HG03442 (cell line): Measurements from ENCODE around the gene SLC46A3.
"Not testable (repeated sequence)": the region's sequence is repeated elsewhere in the genome, so short reads cannot be mapped to it uniquely, and the experiment has no call there.

ENCODE experiments used
- ATAC-seq: cut with Tn5 transposase; IDR thresholded peaks from one replicate; pipeline ENCODE4 v1.9.1; 2021; ENCODE audit warnings: mild to moderate bottlenecking, moderate library complexity; ENCODE audit not compliant: unreplicated experiment

Gene SLC46A3

DNA sequence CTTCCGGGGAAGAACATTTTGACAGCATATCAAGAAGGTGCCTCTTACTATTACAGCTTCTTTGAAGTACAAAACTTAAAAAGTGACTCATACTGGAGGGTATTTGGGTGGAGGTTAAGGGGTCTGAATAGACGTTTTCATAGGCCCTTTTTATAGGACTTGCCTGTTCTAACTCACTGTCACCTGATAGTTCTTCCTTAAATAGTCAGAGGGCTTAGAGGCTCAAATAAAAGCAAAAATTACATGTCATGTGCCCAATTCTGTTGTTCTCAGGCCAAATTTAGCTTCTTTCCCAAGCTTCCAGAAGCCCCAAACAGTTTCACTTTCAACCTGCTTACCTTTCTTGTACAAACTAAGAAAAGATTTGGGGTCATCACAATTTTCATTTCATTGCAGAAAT lies 16.1 kb upstream of the SLC46A3 start:
- no peak for ATAC-seq

DNA sequence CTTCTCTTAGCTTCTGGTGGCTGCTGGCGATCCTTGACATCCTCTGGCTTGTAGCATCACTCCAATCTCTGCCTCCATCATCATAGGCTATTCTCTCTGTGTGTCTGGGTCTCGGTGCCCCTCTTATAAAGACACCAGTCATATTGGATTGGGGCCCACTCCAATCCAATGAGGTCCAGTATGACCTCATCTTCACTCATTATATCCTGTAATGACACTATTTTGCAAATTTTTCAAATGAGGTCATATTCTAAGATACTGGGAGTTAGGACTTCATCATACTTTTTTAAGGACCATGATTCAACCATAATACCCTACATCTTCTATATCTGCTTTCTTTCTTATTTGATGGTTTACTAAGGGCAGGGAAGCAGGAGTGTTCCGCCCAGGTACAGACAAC lies 12.0 kb upstream of the SLC46A3 start:
- ATAC-seq: no peak

DNA sequence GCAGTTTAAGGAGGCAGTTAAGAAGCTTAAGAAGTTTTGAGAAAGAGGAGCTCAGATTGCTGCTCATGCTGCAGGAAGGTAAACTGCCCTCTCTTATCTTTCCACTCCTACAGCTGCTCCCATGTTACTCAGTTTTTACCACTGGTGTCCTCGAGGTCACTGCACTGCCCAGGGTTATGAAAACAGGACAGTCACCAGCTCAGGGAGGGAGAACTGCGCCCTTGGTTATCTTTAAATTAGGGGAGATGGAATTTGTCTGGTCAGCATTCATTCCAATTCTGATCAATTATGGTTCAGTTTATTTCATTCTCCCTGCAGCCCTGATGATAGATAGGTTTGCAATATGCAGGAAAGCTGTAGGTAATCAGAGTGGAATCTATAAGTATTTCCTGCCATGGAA lies 10.8 kb upstream of the SLC46A3 start:
- no peak for ATAC-seq

DNA sequence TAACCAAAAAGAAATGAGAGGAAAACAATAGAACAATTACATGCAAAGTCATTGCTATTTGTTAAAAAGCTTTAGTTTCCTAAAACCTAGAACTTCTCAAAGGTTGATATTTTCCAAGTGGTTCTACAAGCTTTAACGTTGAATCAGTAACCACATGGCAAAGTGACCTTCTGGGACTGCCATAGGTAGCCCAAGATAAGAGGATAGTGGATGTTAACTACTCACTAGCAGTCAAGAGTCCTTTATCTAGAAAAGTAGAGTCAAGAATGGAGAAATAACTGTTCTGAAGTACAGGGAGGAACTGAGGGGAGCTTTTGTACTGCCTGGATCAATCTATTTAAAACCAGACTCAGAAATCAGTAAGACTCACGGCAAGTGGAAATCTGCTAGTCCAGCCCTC lies 9.9 kb upstream of the SLC46A3 start:
- ATAC-seq: no peak

DNA sequence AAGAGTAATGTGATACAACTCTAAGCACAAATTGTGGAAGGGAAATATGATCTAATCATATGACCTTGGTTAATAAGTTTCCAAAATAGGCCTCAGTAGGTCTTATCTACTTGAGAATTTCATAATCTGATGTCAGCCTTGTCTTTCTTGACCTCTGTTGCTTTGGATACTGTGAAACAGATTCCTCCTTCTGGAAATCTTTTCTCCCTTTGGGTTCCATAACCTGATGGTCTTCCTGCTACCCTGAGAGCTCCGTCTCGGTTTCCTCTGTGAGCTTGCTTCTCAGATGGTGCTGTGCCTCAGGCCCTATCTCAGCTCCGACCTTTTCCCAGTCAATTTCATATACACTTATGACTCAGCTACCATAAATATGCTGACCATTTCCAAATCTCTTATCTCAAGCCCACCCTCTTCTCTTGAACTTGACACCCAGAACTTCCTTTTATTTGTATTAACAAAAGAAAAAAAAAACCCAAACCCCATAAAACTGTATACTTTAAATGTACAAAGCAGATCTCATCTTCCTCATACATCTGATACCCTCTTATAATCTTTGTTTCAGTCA lies 6.4 kb upstream of the SLC46A3 start:
- no peak for ATAC-seq

DNA sequence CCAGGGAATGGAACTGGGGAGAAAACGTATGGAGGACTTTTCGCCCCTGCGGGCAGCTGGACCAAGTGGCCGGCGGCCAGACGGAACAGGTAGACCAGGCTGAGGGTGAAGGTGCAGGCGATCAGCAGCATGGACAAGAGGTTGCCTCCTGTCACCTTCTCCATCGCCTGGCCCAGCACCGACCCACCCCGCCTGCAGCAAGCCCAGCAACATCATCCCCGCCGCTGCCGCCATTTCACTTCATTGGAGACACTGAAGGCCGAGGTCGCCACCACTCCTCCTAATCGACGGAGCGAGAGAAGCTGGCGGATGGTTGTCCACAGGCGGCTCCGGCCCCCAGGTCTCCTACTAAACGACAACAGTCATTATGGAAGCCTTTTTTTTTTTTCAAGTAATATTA lies 5.0 kb upstream of the SLC46A3 start:
- no peak for ATAC-seq

DNA sequence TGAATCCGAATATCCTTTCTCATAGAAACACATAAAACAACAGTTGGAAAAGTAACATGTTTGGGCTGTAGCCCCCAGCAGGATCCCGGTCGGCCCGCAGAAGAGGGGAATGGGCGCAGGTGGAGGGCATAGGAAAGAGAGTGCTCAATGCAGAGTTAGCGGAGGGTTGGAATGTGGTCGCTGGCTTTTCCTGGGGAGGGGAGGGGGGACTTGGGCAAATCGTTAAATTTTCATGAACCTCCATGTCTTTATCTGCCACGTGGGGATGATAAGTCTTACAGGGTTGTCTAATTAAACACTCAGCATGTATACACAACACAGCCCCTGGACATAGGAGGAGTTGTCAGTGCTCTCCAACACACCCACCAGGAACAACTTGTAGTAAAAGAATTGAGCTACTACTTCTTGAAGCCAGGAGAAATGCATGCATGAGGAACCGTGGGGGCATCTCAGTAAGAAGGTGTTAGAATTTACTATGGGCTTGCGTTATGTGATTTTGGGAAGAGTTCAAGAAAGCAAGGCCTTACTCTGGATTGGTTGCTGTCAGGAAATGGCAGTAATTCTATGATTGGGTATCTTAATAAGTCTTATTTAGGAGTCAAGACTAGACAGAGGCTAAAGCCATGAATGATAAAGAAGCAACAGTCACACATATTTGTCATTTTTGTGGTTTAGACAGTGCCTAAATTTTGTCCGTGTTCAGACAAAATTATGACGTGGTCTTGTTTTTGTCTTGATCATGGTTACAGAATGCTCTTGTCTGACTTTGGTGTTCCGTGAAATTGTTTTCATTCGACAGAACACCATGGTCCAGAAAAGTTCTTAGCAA lies 671 bp upstream of the SLC46A3 start:
- peak; percentile 2 for ATAC-seq

DNA sequence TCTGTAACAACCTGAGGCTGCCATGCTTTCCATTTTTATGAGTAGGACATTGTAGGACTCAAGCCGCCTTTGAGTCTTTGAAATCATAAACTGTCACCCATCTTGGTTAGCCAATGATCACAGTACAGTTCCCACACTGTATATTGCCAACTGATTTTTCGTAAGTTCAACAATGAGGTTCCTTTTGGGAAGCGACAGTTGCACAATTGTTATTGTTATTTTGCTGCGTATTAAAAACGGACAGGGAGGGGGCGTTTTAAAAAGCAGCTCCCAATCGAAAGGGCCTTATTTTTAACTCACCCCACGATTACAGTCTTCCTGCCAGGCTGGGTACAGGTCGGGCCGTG lies 601 bp downstream of the SLC46A3 start:
- no peak for ATAC-seq

DNA sequence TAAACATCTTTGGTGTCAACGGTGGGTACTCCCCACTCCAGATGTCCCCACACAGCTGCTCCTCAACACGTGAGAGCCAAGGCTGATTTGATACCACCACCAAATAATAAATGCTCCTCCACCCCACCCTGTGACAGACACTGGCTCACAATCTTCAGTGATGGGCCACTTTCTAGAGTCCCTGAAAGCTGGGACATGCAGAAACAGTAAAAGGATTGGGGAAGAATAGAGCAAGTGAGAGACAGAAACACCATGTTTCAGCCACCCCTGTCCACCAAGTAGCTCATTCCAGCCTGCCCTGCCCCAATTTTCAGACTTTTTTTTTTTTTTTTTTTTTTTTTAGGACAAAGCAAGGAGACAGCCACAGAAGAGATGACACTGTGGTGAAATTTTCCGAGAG lies 1.6 kb downstream of the SLC46A3 start:
- ATAC-seq: no peak

DNA sequence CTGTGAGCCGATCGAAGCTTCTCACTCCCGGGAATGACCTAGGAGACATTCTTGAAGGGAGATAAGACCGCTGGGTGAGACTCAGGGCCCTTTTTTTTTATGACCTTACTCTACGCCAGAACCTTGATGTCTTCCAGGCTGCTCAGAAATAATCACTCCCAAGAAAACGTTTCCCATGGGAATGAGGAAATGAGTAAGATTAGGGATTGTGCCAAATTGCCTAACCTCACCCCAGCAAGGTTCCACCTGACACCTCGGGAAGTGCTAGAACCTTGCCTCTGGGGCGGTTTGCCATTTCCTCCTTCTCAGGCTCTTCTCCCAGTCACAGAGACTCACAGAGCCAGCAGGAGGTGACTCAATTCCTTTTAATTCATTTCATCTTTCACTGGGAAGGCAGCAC lies 2.3 kb downstream of the SLC46A3 start:
- no peak for ATAC-seq

DNA sequence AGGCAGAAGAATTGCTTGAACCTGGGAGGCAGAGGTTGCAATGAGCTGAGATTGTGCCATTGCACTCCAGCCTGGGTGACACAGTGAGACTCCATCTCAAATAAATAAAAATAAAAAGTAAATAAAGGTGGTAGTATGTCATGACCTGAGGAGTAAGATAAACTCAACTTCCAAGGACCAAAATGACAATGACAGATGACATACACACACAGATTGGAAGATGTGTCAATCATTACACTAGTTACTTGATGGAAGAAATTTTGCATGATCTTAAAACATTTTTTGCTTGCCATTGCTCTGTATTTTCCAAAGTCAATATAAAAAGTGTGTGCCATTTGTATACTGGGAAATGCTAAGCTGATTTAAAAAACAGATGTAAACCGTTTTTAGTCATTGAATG lies 4.1 kb downstream of the SLC46A3 start:
- ATAC-seq: no peak

DNA sequence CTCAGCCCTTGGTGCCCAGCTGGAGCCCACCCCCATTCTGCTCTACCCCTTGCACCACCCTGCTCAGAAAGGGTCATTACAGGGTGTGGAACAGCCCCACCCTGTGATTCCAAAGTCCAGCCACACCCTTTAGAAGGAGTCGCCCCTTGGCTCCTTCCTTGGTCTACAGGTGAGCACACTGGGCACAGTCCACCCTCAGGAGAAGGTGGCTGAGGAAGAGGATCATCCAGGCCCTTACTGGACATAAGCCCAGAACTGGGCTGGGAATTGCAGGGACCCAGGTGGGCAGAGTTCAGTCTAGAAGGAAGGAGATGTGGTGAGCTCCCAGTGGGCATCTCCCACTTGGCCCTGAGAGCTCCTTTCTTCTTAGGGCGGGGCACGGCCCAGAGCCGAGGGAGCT lies 8.6 kb downstream of the SLC46A3 start:
- ATAC-seq: no peak

DNA sequence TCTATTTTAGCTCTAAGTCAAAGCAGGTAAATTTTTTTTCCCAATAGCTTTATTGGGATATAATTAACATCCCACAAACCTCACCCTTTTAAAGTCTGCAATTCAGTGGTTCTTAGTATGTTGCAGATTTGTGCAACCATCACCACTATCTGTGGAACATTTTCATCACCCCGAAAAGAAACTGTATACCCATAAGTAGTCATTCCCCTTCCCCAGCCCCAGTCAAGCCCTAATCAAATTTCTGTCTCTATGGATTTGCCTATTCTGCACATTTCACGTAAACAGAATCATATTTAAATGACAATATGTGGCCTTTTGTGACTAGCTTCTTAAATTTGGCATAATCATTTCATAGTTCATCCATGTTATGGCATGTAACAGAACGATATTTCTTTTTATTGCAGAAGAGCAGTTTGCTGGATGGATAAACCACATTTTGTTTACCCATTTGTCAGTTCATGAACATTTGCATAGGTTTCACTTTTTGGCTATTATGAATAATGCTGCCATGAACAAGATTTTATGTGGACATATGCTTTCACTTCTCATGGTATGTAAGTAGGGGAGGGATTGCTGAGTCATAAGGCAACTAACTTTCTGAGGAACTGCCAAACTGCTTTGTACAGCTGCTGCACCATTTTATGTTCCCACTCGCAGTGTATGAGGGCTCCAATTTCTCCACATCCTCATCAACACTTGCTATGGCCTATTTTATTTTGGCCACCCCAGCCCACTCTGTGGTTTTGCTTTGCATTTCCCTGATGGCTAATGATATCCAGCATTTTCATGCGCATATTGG lies 10.9 kb downstream of the SLC46A3 start:
- ATAC-seq: peak; percentile 99

DNA sequence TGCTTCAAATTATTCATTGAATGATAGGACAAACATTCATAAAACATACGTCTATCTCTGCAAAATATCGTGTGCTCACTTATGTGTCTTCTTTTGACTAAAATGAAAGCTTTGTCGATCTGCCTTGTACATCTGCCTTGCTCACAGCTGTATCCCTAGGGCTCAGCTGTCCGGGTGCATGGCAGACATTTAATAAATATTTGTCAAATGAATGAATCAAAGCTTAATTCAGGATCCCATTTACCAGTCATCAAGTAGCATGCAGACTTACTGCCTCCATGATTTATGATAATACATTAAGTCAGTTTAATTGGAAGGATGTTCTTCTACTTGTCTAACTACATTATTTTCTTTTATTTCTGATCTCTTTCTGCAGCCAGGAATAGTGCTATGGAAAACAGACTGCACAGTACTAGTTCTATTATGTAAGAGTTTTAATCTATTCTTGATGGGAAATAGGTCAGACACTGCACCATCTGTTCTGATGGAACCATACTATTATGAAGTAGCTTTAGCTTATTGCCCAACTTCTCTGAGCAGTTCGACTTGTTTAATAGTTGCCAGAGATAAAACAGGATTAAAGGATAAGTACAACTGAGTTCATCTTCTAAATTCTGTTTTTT lies 13.2 kb downstream of the SLC46A3 start:
- no peak for ATAC-seq

DNA sequence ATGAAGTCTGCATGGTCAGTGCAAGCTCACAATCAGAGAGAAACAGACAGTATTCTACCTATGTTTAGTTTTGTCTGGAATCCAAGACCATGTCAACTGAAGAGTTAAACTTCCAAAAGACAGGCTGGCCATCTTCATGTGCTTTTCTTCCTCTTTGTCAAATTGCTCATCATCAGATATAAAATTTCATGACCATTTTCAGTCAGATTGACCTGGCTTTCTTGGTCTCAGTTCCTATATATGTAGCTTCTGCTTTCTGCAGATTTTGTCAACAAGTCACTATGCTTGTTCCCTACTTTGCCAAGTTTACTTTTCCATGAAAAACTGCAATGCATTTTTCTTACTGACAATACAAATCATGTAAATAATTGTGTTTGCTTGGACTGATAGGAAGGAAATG lies 13.9 kb downstream of the SLC46A3 start:
- no peak for ATAC-seq

DNA sequence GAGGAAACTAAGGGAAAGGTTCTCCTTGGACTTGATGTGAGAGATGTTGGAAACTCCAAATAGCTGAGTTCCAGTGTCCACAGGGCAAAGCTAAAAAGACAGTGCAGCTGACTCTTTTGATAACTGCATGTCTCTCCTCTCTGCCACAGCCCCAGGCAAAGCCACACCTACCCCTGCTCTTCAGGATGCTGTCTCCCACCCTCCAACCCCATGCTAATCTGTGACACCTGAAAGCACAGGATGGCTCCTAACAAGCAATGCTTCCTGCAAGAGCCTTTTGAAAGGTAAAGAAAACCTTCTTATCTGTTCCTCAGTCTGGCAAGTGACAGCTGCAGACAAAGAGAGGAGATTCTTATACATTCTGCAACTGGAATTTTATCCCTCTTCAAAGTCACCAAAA lies 14.5 kb downstream of the SLC46A3 start:
- no peak for ATAC-seq

DNA sequence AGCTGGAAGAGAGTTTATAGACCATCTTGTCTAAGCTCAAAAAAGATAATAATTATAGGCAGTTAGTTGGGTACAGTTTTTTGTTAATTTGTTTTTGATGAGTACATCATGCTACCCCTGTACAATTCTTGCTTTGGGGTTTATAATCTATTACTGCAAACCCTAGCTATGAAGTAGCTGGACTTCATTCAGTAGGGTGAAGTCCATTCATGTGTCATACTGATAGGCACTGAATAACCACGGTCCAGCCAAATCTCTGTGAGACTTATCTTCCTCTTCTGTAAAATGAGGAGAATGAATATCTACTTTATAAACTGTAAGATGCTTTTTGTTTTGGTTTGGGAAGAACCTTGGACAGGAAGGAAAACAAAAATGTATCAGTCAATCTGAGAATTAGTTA lies 19.5 kb downstream of the SLC46A3 start:
- no peak for ATAC-seq

DNA sequence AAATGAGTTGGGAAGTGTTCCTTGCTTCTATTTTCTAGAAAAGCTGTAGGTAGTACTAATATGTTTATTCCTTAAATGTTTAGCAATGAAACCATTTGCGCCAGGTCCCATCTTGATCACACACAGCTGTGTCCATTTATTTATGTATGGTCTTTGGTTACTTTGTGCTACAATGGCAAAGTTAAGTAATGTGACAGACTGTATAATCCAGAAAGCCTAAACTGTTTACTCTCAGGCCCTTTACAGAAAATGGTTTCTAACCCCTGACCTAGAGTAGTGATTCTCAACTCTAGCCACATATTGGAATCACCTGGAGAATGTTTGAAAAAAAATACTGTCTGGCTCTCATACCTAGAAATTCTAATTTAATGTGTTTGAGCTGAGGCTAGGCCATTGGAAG lies 21.3 kb downstream of the SLC46A3 start:
- ATAC-seq: no peak

DNA sequence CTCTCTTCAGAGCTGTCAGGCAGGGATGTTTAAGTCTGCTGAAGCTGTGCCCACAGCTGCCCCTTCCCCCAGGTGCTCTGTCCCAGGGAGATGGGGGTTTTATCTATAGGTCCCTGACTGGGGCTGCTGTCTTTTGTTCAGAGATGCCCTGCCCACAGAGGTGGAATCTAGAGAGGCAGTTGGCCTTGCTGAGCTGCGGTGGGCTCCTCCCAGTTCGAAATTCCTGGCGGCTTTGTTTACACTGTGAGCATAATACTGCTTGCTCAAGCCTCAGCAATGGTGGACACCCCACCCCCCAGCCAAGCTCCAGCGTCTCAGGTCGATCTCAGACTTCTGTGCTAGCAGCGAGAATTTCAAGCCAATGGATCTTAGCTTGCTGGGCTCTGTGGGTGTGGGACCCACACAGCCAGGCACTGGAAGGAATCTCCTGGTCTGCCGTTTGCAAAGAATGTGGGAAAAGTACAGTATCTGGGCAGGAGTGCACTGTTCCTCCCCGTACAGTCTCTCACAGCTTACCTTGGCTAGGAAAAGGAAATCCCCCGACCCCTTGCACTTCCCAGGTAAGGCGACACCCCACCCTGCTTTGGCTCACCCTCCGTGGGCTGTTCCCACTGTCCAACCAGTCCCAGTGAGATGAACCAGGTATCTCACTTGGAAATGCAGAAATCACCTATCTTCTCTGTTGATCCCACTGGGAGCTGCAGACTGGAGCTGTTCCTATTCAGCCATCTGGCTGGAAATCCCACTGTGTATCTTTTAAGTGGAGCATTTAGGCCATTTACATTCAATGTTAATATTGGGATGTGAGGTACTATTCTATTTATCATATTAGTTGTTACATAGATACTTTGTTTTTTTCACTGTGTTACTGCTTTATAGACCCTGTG lies 24.9 kb downstream of the SLC46A3 start:
- ATAC-seq: not testable (repeated sequence)

DNA sequence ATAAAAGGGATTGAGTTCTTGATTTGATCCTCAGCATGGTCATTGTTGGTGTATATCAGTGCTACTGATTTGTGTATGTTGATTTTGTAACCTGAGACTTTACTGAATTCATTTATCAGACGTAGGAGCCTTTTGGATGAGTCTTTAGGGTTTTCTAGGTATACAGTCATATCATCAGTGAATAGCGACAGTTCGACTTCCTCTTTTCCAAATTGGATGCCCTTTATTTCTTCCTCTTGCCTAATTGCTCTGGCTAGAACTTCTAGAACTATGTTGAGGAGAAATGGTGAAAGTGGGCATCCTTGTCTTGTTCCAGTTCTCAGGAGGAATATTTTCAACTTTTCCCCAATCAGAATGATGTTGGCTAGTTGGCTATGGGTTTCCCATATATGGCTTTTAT lies 32.9 kb downstream of the SLC46A3 start:
- ATAC-seq: no peak

DNA sequence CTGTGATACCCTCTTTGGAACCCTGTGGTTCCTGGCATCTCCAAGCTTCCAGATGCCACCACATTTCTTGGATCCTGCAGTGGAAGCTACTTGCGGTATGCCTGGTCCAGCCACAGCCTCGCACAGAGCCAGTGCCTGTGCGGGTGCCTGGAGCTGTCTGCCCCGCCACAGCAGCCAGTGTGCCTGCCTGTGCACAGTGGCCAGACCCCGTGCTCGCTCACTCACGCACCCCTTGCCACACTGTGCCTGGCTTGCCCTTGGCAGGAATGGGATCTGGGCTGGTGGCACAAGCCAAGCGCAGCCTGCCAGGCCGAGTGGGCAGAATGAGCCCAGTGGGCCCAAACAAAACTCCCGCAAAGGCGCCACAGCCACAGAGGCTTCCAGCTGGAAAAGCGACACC lies 33.7 kb downstream of the SLC46A3 start:
- no peak for ATAC-seq
